ENCODE results near the gene NOTCH2. TPM values are rescaled to one million over a fixed set of nuclear protein-coding genes. Genes with fewer than 3 reads are reported as not detected.
"Not testable (repeated sequence)": the region's sequence is repeated elsewhere in the genome, so short reads cannot be mapped to it uniquely, and the experiment has no call there.

The NOTCH2 gene
- total and polyA plus RNA-seq, 5 experiments from 2014 or later, result 17.8 to 65.2 (median 21.6) TPM

GRCh38 chr1:119981496-119981895 is 88.0 kb downstream of the NOTCH2 start:
- no peak overlapping the region for H3K4me3 Mint-ChIP-seq
- H3K4me1 Mint-ChIP-seq, result peaks cover 14 to 34% (median 20%) of the 10 kb centered on the region in 4 donors
- DNase-seq (no peak), ATAC-seq (no peak)
- POLR2A ChIA-PET, result no interaction called here
- no peaks in the 10 kb centered on the region for H3K27me3 Mint-ChIP-seq
- H3K36me3 Mint-ChIP-seq, result peaks cover 10 to 38% (median 13%) of the 10 kb centered on the region in 3 donors
- no peaks in the 10 kb centered on the region for H3K9me3 Mint-ChIP-seq
- H3K27ac Mint-ChIP-seq, result no peak overlapping the region

- ATAC-seq (no peak), DNase-seq (no peak)
- Mint-ChIP-seq H3K4me1 (peaks cover 4 to 30% (median 8%) of the 10 kb centered on the region in 4 donors), H3K4me3 (no peak overlapping the region), H3K9me3 (no peaks in the 10 kb centered on the region), H3K27me3 (no peaks in the 10 kb centered on the region), H3K36me3 (peaks cover 0 to 34% (median 4%) of the 10 kb centered on the region in 3 donors), H3K27ac (no peak overlapping the region)
- POLR2A ChIA-PET, result no interaction called here
These were observed 91.4 kb downstream of the NOTCH2 start for GRCh38 chr1:119978018-119978505.

GRCh38 chr1:119977113-119977736 is 92.2 kb downstream of the NOTCH2 start:
- H3K27me3 Mint-ChIP-seq, H3K9me3 Mint-ChIP-seq, POLR2A ChIA-PET, H3K4me3 Mint-ChIP-seq, DNase-seq, ATAC-seq: not testable (repeated sequence)
- Mint-ChIP-seq H3K27ac (peak overlapping the region in 1 of 10 donors; percentile 37), H3K36me3 (peaks cover 0 to 31% (median 4%) of the 10 kb centered on the region in 3 donors), H3K4me1 (peaks cover 4 to 30% (median 8%) of the 10 kb centered on the region in 4 donors)

GRCh38 chr1:119975582-119976254 is 93.7 kb downstream of the NOTCH2 start:
- DNase-seq, ATAC-seq, H3K9me3 Mint-ChIP-seq, H3K27me3 Mint-ChIP-seq, H3K27ac Mint-ChIP-seq, H3K4me3 Mint-ChIP-seq, POLR2A ChIA-PET: not testable (repeated sequence)
- H3K36me3 Mint-ChIP-seq, result peaks cover 0 to 38% (median 10%) of the 10 kb centered on the region in 3 donors
- H3K4me1 Mint-ChIP-seq, result peaks cover 5 to 30% (median 7%) of the 10 kb centered on the region in 4 donors

- no peak for ATAC-seq
- POLR2A ChIA-PET, result no interaction called here
- Mint-ChIP-seq H3K27me3 (no peaks in the 10 kb centered on the region), H3K4me3 (no peak overlapping the region), H3K4me1 (peaks cover 5 to 30% (median 7%) of the 10 kb centered on the region in 4 donors), H3K36me3 (peaks cover 0 to 45% (median 10%) of the 10 kb centered on the region in 3 donors), H3K9me3 (no peaks in the 10 kb centered on the region), H3K27ac (peak overlapping the region in 1 of 10 donors; percentile 45)
- DNase-seq, result no peak
These were observed 94.5 kb downstream of the NOTCH2 start for GRCh38 chr1:119975006-119975405.

- Mint-ChIP-seq H3K27me3 (no peaks in the 10 kb centered on the region), H3K4me1 (peaks cover 5 to 30% (median 7%) of the 10 kb centered on the region in 4 donors), H3K36me3 (peaks cover 0 to 55% (median 12%) of the 10 kb centered on the region in 3 donors), H3K9me3 (no peaks in the 10 kb centered on the region), H3K4me3 (no peak overlapping the region), H3K27ac (peak overlapping the region in 1 of 10 donors; percentile 45)
- POLR2A ChIA-PET, result no interaction called here
- no peak for ATAC-seq
- DNase-seq, result no peak
These were observed 95.4 kb downstream of the NOTCH2 start for GRCh38 chr1:119974013-119974412.

- peak overlapping the region in 3 of 10 donors; percentile 53 to 66 (median 64) for H3K27ac Mint-ChIP-seq
- no peak for ATAC-seq
- H3K4me3 Mint-ChIP-seq, result no peak overlapping the region
- DNase-seq, result no peak
- POLR2A ChIA-PET, result interaction anchor here (0.6 kb wide), 1 partner anchor 27 kb away, joined by 5 read pairs; no protein-coding TSS in a partner anchor
- H3K4me1 Mint-ChIP-seq, result peaks cover 6 to 21% (median 7%) of the 10 kb centered on the region in 4 donors
- H3K9me3 Mint-ChIP-seq, result no peaks in the 10 kb centered on the region
- peaks cover 4 to 63% (median 20%) of the 10 kb centered on the region in 3 donors for H3K36me3 Mint-ChIP-seq
- no peaks in the 10 kb centered on the region for H3K27me3 Mint-ChIP-seq
These were observed 97.5 kb downstream of the NOTCH2 start for GRCh38 chr1:119971710-119972570.

- no peak for DNase-seq
- POLR2A ChIA-PET, result no interaction called here
- H3K4me1 Mint-ChIP-seq, result peaks cover 4 to 7% (median 5%) of the 10 kb centered on the region in 4 donors
- H3K4me3 Mint-ChIP-seq, result no peak overlapping the region
- H3K36me3 Mint-ChIP-seq, result peaks cover 16 to 80% (median 36%) of the 10 kb centered on the region in 3 donors
- no peaks in the 10 kb centered on the region for H3K27me3 Mint-ChIP-seq
- ATAC-seq, result no peak
- H3K27ac Mint-ChIP-seq, result peak overlapping the region in 1 of 10 donors; percentile 44
- H3K9me3 Mint-ChIP-seq, result no peaks in the 10 kb centered on the region
These were observed 100.9 kb downstream of the NOTCH2 start for GRCh38 chr1:119968601-119969000.

- H3K9me3 Mint-ChIP-seq, result no peaks in the 10 kb centered on the region
- DNase-seq (peak; percentile 47 to 82 (median 66)), ATAC-seq (peak; percentile 86 to 94)
- H3K27ac Mint-ChIP-seq, result peak overlapping the region in 7 of 10 donors; percentile 8 to 72 (median 24)
- H3K4me3 Mint-ChIP-seq, result no peak overlapping the region
- peaks cover 5 to 7% (median 6%) of the 10 kb centered on the region in 4 donors for H3K4me1 Mint-ChIP-seq
- H3K27me3 Mint-ChIP-seq, result no peaks in the 10 kb centered on the region
- peaks cover 17 to 82% (median 36%) of the 10 kb centered on the region in 3 donors for H3K36me3 Mint-ChIP-seq
- POLR2A ChIA-PET, result no interaction called here
These were observed 101.4 kb downstream of the NOTCH2 start for GRCh38 chr1:119968068-119968492.

GRCh38 chr1:119966681-119967080 is 102.8 kb downstream of the NOTCH2 start:
- H3K27me3 Mint-ChIP-seq, result no peaks in the 10 kb centered on the region
- no peak overlapping the region for H3K4me3 Mint-ChIP-seq
- no peak for ATAC-seq
- POLR2A ChIA-PET, result no interaction called here
- peaks cover 4 to 10% (median 5%) of the 10 kb centered on the region in 4 donors for H3K4me1 Mint-ChIP-seq
- H3K9me3 Mint-ChIP-seq, result no peaks in the 10 kb centered on the region
- no peak overlapping the region for H3K27ac Mint-ChIP-seq
- H3K36me3 Mint-ChIP-seq, result peaks cover 21 to 87% (median 38%) of the 10 kb centered on the region in 3 donors
- DNase-seq, result no peak

GRCh38 chr1:119966020-119966419 is 103.4 kb downstream of the NOTCH2 start:
- DNase-seq (no peak), ATAC-seq (no peak)
- no peaks in the 10 kb centered on the region for H3K27me3 Mint-ChIP-seq
- no peaks in the 10 kb centered on the region for H3K9me3 Mint-ChIP-seq
- no peak overlapping the region for H3K4me3 Mint-ChIP-seq
- H3K36me3 Mint-ChIP-seq, result peaks cover 21 to 81% (median 32%) of the 10 kb centered on the region in 3 donors
- H3K27ac Mint-ChIP-seq, result no peak overlapping the region
- peaks cover 4 to 10% (median 5%) of the 10 kb centered on the region in 4 donors for H3K4me1 Mint-ChIP-seq
- POLR2A ChIA-PET, result no interaction called here

GRCh38 chr1:119964673-119965363 is 104.6 kb downstream of the NOTCH2 start:
- no peaks in the 10 kb centered on the region for H3K9me3 Mint-ChIP-seq
- H3K4me3 Mint-ChIP-seq, result no peak overlapping the region
- ATAC-seq (no peak), DNase-seq (no peak)
- H3K36me3 Mint-ChIP-seq, result peaks cover 21 to 73% (median 32%) of the 10 kb centered on the region in 3 donors
- H3K27ac Mint-ChIP-seq, result no peak overlapping the region
- POLR2A ChIA-PET, result no interaction called here
- no peaks in the 10 kb centered on the region for H3K27me3 Mint-ChIP-seq
- peaks cover 4 to 10% (median 5%) of the 10 kb centered on the region in 4 donors for H3K4me1 Mint-ChIP-seq
